AML-193 (cell line): ENCODE measurements around the gene CLEC18A.
A peak's percentile ranks its signal among the peaks of the same experiment; 100 is the strongest.
"Not testable (repeated sequence)": the region's sequence is repeated elsewhere in the genome, so short reads cannot be mapped to it uniquely, and the experiment has no call there.

Experiments used
- DNase-seq, 2 experiments: peaks; one replicate each; lab custom pipeline; 2025; lab: John Stamatoyannopoulos, UW

CLEC18A gene

GRCh38 chr16:69930117-69930776, 20.9 kb upstream of the CLEC18A start:
- peak; percentile 28 to 32 for DNase-seq

GRCh38 chr16:69931631-69932030, 19.5 kb upstream of the CLEC18A start:
- DNase-seq = no peak

GRCh38 chr16:69932228-69932627, 18.9 kb upstream of the CLEC18A start:
- DNase-seq = no peak

GRCh38 chr16:69932691-69933392, 18.3 kb upstream of the CLEC18A start:
- no peak for DNase-seq

GRCh38 chr16:69934044-69934443, 17.1 kb upstream of the CLEC18A start:
- no peak for DNase-seq

GRCh38 chr16:69934751-69935150, 16.4 kb upstream of the CLEC18A start:
- no peak for DNase-seq

- no peak for DNase-seq
These were observed 15.8 kb upstream of the CLEC18A start for GRCh38 chr16:69935278-69935711.

GRCh38 chr16:69935740-69936139, 15.4 kb upstream of the CLEC18A start:
- no peak for DNase-seq

GRCh38 chr16:69936252-69936651, 14.9 kb upstream of the CLEC18A start:
- no peak for DNase-seq

- DNase-seq = no peak
These were observed 14.4 kb upstream of the CLEC18A start for GRCh38 chr16:69936751-69937211.

GRCh38 chr16:69937465-69937951, 13.6 kb upstream of the CLEC18A start:
- no peak for DNase-seq

GRCh38 chr16:69938981-69939820, 11.9 kb upstream of the CLEC18A start:
- DNase-seq = no peak

- no peak for DNase-seq
These were observed 11.1 kb upstream of the CLEC18A start for GRCh38 chr16:69939821-69940585.

- DNase-seq = no peak
These were observed 10.5 kb upstream of the CLEC18A start for GRCh38 chr16:69940676-69941075.

GRCh38 chr16:69941251-69942098, 9.7 kb upstream of the CLEC18A start:
- no peak for DNase-seq

GRCh38 chr16:69942099-69942491, 9.0 kb upstream of the CLEC18A start:
- no peak for DNase-seq

- no peak for DNase-seq
These were observed 8.4 kb upstream of the CLEC18A start for GRCh38 chr16:69942627-69943170.

- DNase-seq = not testable (repeated sequence)
These were observed 7.7 kb upstream of the CLEC18A start for GRCh38 chr16:69943241-69944036.

- DNase-seq = not testable (repeated sequence)
These were observed 723 bp upstream of the CLEC18A start for GRCh38 chr16:69950411-69950810.

- not testable (repeated sequence) for DNase-seq
These were observed 518 bp downstream of the CLEC18A start for GRCh38 chr16:69951672-69952031.
